Naive thymus-derived CD4-positive, alpha-beta T cell (primary cell): ENCODE measurements around the gene TFPI2. TPM values are rescaled to one million over a fixed set of nuclear protein-coding genes. Genes with fewer than 3 reads are reported as not detected.

Source experiments
- polyA plus RNA-seq, 2 donors: library from polyadenylated mRNA; unstranded; fragments of 300-500 nt; fragmentation: Illumina TruSeq; gene quantifications; one replicate each; pipeline ENCODE4 v1.2.3, GENCODE V29; 2021
- total RNA-seq, 6 experiments: library from RNA in 5 of 6; stranded (reverse) in 5 of 6; gene quantifications; 1 replicate in 5 of 6; 2 replicates in 1 of 6; pipeline ENCODE4 v1.2.3 and lab custom pipeline; 2021 to 2026

Gene TFPI2
- total and polyA plus RNA-seq, 7 experiments from 2014 or later = 0.71 to 0.77 TPM; not detected in 5

Other genes with a start within 250 kb of the TFPI2 start
- not detected for gene GNGT1, start 15.8 kb upstream of the TFPI2 start, total RNA-seq
- not detected for gene GNGT1, start 15.8 kb upstream of the TFPI2 start, polyA plus RNA-seq
- under 1 TPM in 1 of 5 experiments, not detected in 4; 0.96 TPM for gene GNG11, start 31.0 kb upstream of the TFPI2 start, total RNA-seq
- gene GNG11, start 31.0 kb upstream of the TFPI2 start, polyA plus RNA-seq = not detected
- 10 to 100 TPM in 4 of 5 experiments, 1 to 10 TPM in 1; 9.9 to 37.6 (median 25.2) TPM for gene BET1, start 113.6 kb upstream of the TFPI2 start, total RNA-seq
- gene BET1, start 113.6 kb upstream of the TFPI2 start, polyA plus RNA-seq = 10 to 100 TPM; 10.4 to 13.9 TPM